SK-N-SH treated with all-trans-retinoic acid at 6 μM for 48 hours (cell line): ENCODE data around the gene TIGD3.

Experiments used
- ARNTL ChIP-seq: fragments of 450-650 bp; formaldehyde crosslinking; IDR thresholded peaks from 2 replicates; pipeline ENCODE4 v1.5.0; 2020; ENCODE audit warnings: low read depth, mild to moderate bottlenecking, moderate library complexity, borderline replicate concordance
- BACH2 ChIP-seq: fragments of 250-450 bp; sonication (Bioruptor Pico); IDR thresholded peaks from 2 replicates; pipeline ENCODE4 v1.9.0; 2021; ENCODE audit warnings: mild to moderate bottlenecking, borderline replicate concordance
- ESRRG ChIP-seq: fragments of 250-450 bp; sonication (Bioruptor Pico); IDR thresholded peaks from 2 replicates; pipeline ENCODE4 v1.6.1; 2021; ENCODE audit warnings: mild to moderate bottlenecking
- GLIS3 ChIP-seq: fragments of 250-450 bp; sonication (Bioruptor Pico); IDR thresholded peaks from 2 replicates; pipeline ENCODE4 v1.5.0; 2020; ENCODE audit warnings: mild to moderate bottlenecking, moderate library complexity
- PATZ1 ChIP-seq: fragments of 250-450 bp; sonication (Bioruptor Pico); IDR thresholded peaks from 2 replicates; pipeline ENCODE4 v1.8.0; 2020; ENCODE audit warnings: mild to moderate bottlenecking, moderate library complexity, borderline replicate concordance
- POU6F1 ChIP-seq: fragments of 250-450 bp; sonication (Bioruptor Pico); IDR thresholded peaks from 2 replicates; pipeline ENCODE4 v1.8.0; 2021; ENCODE audit warnings: low read depth, mild to moderate bottlenecking, moderate library complexity, borderline replicate concordance
- RARB ChIP-seq: fragments of 250-450 bp; sonication (Bioruptor Pico); IDR thresholded peaks from 2 replicates; pipeline ENCODE4 v1.8.0; 2021; ENCODE audit warnings: mild to moderate bottlenecking, moderate library complexity
- TCF4 ChIP-seq: fragments of 250-450 bp; sonication (Bioruptor Pico); IDR thresholded peaks from 2 replicates; pipeline ENCODE4 v1.8.0; 2021; ENCODE audit warnings: mild to moderate bottlenecking, moderate library complexity, borderline replicate concordance
- TOX ChIP-seq: fragments of 250-450 bp; sonication (Bioruptor Pico); IDR thresholded peaks from 2 replicates; pipeline ENCODE4 v1.8.0; 2021; ENCODE audit warnings: mild to moderate bottlenecking, moderate library complexity, borderline replicate concordance
- ZC3H10 ChIP-seq: fragments of 250-450 bp; sonication (Bioruptor Pico); IDR thresholded peaks from 2 replicates; pipeline ENCODE4 v1.5.1; 2021; ENCODE audit warnings: mild to moderate bottlenecking, moderate library complexity
- ZFP3 ChIP-seq: fragments of 250-450 bp; sonication (Bioruptor Pico); IDR thresholded peaks from 2 replicates; pipeline ENCODE4 v1.5.0; 2020; ENCODE audit warnings: mild to moderate bottlenecking, moderate library complexity
- ZFP30 ChIP-seq: fragments of 450-650 bp; formaldehyde crosslinking; IDR thresholded peaks from 2 replicates; pipeline ENCODE4 v1.5.0; 2022; ENCODE audit warnings: mild to moderate bottlenecking, moderate library complexity
- ZNF8 ChIP-seq: fragments of 450-650 bp; formaldehyde crosslinking; IDR thresholded peaks from 2 replicates; pipeline ENCODE4 v1.5.0; 2020; ENCODE audit warnings: mild to moderate bottlenecking, moderate library complexity
- TF ChIP-seq, protein P1 (sequence below): fragments of 250-450 bp; sonication (Bioruptor Pico); IDR thresholded peaks from 2 replicates; pipeline ENCODE4 v1.5.1; 2020; ENCODE audit warnings: low read depth, mild to moderate bottlenecking, moderate library complexity

DNA sequence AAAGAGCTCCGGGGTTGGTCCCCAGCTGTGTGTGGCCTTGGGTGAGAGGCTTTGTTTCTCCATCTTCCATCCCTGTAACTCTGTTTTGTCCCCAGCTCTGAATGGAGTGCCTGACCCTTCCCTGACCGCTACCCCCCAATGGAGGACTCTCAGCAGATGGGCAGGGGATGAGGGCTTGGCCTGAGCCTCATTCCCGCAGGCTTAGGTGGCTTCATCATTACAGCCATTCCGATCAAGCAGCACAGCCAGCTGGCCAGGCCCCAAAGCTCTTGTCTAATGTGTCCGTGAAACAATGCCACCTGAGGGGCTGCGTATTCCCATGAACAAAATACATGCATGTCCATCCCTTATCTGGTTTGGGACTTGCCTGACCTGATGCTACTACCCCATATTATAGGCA lies 43.8 kb upstream of the TIGD3 start:
- TF ChIP-seq ZC3H10 (CRISPR knock-in tag) (no peak), ESRRG (CRISPR knock-in tag) (no peak), PATZ1 (no peak), ZNF8 (no peak), BACH2 (CRISPR knock-in tag) (no peak), TCF4 (CRISPR knock-in tag) (no peak), ZFP30 (CRISPR knock-in tag) (no peak), GLIS3 (no peak), TOX (CRISPR knock-in tag) (no peak), ZFP3 (CRISPR knock-in tag) (no peak), ARNTL (CRISPR knock-in tag) (no peak), RARB (CRISPR knock-in tag) (no peak), POU6F1 (CRISPR knock-in tag) (no peak)
- TF ChIP-seq, protein P1, sequence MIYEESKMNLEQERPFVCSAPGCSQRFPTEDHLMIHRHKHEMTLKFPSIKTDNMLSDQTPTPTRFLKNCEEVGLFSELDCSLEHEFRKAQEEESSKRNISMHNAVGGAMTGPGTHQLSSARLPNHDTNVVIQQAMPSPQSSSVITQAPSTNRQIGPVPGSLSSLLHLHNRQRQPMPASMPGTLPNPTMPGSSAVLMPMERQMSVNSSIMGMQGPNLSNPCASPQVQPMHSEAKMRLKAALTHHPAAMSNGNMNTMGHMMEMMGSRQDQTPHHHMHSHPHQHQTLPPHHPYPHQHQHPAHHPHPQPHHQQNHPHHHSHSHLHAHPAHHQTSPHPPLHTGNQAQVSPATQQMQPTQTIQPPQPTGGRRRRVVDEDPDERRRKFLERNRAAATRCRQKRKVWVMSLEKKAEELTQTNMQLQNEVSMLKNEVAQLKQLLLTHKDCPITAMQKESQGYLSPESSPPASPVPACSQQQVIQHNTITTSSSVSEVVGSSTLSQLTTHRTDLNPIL (CRISPR knock-in tag) = no peak
